GM18519 (cell line): ENCODE measurements around the gene MTFR2.
"Not testable (repeated sequence)": the region's sequence is repeated elsewhere in the genome, so short reads cannot be mapped to it uniquely, and the experiment has no call there.

Experiments
- ATAC-seq: cut with Tn5 transposase; IDR thresholded peaks from one replicate; pipeline ENCODE4 v1.9.1; 2021; ENCODE audit warnings: mild to moderate bottlenecking, moderate library complexity; ENCODE audit not compliant: unreplicated experiment, low FRiP score

Gene MTFR2

DNA sequence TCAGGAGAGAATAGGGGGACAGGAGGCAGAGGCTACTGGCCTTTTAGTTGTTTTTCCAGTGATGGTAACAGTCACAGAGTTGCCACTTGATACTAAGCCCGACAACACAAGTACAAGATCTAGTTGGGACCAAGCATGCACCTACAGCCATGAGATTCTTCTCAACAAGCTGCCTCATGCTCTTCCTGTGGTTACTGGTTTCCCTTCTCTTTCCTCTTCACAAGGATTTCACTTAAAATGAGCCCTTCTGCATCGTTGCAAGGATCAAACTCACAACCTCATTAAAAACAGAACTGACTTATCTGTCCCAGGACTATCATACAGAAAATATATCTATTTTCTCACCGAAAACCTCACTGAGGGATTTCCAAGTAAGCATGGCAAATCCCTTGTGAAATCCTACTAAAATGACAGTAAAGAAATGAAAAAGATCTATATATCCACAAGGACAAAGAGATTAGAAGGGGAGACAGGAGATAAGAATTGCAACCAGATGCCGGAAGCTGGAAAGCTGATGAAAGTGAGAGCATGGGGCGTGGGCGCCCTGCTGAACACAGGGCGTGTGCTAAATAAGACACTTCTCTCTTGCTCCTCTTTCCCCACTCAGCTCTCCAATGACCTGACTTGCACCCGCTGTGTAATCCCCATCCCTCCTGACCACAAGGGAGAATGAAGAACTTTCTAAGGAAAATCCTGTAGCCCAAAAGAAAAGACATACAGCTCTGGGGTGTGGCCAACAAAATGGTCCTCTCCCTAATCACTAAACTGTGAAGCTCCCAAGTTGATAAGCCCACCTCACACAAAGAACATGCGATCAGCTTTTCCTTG lies 13.4 kb downstream of the MTFR2 start:
- ATAC-seq, result no peak

DNA sequence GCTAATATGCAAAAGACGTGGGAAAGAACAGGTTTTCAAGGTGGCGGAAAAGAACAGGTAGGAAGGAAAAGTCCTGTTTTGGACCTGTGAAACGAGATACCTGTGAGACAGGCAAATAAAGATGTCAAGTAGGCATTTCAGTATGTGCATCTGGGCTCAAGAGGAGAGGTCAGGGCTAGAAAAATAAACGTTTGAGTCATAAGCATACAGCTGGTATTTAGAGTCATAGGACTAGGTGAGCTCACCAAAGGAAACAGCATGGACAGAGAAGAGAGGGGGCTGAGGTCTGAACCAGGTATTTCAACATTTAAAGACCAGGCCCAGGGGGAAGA lies 14.9 kb downstream of the MTFR2 start:
- ATAC-seq, result no peak

DNA sequence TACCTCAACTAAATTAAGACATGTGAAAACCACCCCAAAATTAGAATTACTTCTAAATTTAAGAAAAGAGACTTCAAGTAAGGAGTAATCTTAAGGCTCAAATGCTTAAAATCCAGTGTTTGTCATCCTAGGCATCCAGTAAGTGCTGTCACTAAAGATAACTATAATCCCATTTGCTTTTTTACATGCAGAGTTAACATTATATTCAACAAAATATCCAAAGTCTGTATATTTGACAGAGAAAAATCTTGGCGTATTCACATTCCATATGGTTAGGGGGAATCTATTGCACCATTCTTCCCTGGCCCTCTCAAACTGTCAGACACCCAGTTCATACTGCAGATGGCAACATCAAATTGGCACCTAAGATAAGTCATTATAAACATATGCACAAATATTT lies 17.4 kb downstream of the MTFR2 start:
- no peak for ATAC-seq

DNA sequence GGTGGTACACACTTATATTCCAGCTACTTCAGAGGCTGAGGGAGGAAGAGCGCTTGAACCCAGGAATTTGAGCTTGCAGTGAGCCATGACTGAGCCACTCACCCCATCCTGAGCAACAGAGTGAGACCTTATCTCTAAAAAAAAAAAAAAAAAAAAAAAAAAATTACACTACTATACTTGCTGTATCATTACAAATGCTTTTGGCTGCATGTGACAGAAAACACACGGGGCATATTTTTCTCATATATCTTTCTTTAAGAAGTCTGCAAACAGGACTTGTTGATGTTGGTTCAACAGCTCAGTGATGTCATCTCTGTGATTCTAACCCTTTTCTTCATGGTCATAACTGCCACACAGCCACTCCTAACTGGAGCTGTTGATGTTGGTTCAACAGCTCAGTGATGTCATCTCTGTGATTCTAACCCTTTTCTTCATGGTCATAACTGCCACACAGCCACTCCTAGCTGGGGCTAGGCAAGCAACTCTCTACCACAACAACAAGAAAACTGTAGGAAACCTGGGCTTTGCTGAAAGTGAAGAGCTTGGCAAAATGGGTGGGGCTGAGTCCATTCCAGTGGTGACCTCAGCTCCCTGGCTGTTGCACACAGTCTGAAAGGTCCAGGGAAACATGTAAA lies 19.8 kb downstream of the MTFR2 start:
- ATAC-seq, result no peak

DNA sequence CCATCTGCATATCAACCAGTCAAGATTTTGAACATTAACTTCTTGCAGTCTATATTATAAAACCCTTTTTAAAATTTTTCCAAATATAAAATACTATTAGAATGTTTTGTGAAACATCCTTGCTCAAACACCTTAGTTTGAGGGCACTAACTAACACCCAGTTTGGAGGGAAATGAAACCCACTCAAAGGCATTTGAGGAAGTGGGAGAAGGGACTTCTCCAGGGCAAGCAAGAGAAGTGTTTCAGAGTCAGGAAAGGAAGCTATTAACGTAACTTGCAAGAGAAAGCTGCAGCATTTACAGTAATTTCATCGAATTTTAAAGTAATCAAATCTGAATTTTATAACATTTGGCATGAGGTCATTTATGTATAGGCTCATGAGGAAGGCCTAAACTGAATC lies 21.3 kb downstream of the MTFR2 start:
- ATAC-seq, result no peak

DNA sequence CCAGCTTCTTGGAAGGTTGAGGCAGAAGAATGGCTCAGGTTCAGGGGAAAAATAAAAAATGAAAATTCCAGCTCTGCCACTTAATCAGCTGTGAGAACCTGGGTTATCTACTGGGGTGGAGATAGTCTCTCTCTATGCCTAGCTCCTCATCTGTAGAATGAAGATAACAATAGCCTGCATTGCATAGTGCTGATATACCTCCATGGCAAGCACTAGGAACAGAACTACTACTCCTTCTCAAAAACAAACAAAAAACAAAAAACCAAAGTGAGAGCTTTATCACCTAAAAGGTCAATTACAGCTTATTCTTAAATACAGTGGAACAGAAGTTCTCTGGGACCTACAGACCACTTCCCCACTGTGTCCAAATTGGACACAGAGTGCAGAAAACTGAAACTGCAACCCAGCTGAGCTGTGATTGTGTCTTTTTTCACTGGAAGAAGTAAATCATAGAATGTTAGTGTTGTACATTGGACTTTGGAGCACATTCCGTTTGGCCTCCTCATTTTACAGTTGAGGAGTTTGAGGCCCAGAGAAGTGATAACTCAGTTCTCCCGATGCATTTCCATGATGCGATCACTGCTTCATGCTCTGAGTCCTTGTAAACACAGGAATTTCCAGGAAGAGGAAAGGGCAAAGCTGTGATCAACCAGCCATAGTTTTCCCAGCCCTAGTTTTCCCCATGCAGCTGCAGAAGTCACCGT lies 23.3 kb downstream of the MTFR2 start:
- ATAC-seq, result no peak

DNA sequence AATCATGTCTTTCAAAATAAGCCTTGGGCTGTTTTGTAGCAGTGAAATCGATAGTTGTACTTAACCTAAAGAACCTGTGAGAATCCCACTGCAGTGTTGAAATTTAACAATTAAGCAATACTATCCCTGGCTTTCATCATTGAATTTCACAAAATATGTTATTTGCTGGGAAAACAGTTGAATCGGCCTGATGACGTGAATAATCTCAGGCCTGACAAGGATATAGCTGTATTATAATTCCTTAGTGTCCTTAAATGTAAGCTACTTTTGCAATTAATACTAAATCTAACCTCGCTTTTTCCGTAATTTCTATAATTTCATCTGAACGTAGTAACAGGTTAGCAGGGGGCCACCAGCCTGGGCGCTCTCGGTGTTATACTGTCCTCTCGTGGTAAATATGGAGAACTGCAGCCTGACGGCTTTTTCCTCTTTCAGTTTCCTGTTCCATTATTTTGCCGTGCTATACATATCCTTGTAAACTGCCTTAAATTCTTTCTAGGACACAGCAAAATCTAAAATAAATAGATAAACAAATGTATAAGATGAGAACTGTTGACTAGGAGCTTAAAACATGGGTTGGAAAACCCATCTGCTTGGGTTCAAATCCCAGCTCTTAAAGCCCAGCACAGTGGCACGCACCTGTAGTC lies 24.0 kb downstream of the MTFR2 start:
- no peak for ATAC-seq

DNA sequence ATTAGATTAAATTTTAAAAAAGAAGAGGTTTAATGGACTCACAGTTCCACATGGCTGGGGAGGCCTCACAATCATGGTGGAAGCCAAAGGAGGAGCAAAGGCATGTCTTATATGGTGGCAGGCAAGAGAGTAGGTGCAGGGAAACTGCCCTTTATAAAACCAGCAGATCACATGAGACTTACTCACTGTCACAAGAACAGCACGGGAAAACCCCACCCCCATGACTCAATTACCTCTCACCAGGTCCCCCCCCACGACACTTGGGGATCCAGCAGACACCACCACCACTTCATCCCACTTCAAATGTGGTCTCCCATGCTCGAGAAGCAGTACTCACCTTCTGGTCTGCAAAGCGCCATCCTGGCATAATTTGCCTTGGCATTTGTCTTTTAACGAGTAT lies 24.6 kb downstream of the MTFR2 start:
- ATAC-seq, result no peak

DNA sequence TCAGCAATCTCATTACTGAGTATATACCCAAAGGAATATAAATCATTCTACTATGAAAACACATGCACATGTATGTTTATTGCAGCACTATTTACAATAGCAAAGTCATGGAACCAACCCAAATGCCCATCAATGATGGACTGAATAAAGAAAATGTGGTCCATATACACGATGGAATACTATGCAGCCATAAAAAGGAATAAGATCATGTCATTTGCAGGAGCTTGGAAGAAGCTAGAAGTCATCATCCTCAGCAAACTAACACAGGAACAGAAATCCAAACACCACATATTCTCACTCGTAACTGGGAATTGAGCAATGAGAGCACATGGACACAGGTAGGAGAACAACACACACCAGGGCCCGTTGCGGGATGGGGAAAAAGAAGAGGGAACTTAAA lies 25.1 kb downstream of the MTFR2 start:
- ATAC-seq, result not testable (repeated sequence)

DNA sequence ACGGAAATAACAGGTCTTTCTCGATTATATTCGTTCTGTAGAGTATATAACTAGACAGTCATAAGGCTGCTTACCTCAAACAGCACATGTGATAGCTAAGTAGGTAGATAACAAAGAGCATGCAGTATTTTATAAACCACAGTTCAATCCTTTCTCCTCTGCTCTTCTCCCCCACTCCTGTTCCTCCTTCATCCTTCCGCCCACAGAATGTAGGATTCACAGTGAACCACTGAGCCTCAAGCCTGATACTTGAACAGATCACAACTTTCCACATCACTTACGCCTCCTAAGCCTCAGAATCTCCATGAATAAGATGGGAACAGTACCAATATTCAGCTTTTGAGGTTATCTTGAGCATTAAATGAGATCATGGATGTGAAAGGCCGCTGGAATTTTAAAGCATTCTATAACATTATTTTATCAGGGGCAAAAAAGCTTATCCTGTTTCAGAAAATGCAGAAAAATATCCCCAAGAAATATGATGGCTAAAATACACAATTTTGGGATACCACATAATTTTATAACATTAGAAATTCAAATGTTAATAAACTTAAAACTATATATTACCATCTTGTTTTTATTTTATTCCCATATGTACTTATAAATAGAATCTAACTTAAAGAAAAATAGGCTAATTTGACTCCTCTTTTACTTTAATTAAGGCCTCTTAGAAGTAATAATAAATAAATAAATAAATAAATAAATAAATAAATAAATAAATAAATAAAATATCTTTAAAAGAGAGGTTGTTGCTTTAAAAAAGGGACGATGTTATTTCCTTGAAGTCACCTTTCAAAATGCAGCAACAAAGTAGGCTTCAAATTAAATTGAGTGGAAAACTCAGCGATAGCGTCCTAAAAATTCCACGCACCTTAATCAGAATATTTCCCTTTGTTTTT lies 33.4 kb downstream of the MTFR2 start:
- ATAC-seq, result no peak

DNA sequence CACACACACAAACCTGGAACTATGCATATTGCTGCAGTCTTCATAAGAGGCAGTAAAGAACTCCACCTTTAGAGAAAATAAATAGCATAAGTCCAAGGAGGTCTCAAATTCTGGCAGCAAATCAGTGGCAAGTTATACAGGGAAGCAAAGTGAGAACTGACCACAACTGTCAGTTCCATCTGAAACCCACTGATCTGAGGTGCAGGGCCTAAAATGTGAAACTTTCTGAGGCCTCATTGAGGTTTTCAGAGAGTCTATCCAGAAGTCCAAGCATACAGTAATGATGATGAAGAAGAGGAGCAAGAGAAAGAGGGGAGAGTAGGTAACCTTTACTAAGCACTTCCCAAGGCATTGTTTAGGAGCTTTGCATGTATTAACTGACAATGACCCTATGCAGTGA lies 36.3 kb downstream of the MTFR2 start:
- no peak for ATAC-seq

DNA sequence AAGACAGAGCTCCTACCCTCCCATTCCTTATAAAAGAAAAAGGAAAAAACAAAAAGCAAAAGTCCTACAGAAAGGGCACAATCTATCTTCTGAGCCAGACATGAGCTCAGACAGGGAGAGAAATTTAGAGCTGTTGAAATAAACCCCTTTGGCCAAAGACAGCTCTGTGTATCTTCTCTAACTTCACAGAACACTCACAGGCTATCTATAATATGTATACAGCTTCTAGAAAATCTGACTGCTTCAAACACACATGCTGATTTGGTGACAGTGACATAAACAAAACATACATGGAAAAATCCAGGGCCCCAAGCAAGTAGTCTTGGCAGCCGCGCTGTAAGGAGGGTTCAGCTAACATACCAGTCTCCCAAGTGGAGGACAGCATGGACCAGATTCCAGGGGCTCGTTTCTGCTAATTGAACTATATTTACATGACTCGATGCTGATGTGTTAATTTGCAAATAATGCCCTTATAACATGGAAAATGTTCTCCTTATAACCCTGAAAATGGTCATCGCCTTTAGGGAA lies 37.0 kb downstream of the MTFR2 start:
- ATAC-seq, result no peak

DNA sequence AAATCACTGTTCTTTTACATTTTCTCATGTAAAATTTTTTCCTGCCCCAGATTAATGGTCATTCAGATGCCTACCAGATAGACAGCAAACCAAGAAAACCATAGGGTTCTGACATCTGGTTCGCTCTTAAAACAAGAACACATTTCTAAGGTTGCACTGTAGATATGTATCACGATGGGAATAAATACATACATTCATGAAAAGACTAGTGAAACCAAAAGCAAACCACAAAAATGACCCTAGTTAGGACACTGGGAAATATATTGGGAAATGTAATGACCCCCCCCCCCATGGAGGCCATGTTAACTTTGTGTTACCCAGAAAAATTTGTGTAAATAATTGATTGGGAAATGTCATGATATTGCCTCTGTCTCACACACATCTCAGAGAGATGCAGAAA lies 37.5 kb downstream of the MTFR2 start:
- ATAC-seq, result no peak

DNA sequence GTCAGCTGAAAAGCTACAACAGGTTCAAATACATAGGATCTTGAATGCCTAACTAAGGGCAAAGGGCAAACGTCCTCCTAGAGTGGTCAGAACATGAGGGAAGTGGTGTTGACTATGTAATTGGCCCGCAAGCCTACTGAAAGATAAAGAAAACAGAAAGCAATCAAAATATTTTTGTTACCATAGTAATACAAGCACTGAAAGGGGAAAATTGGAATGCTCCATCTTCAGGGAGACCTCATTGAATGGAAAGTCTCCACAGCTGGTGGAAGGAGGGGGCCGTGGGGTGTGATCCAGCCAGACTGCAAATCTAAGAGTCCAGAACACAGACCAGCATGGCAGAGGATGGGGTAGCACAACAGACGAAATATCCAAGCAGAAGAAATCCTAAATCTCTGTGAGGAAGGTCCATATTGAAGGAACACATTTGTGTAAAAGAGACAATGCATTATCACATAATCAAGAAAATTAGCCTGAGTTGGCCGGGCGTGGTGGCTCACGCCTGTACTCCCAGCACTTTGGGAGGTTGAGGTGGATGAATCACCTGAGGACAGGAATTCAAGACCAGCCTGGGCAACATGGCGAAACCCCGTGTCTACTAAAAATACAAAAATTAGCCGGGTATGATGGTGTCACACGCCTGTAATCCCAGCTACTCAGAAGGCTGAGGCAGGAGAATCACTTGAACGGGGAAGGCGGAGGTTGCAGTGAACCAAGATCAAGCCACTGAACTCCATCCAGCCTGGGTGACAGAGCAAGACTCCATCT lies 39.5 kb downstream of the MTFR2 start:
- ATAC-seq, result no peak

DNA sequence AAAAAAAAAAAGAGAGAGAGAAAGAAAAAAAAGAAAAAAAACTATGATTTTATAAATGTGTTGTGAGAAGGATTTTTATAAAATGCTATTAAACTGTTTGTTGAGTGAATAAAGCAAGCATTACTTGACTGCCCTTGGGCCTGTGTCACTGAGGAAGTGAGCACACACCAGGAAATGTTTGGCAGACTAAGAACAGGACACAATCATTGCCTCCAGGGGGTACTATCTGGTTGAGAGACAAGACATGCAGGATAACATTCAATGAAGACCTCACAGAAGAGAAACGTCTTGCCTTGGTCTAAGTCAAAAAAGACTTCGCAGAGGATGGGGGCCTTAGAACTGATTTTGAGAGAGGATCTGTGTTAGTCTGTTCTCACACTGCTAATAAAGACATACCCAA lies 40.6 kb downstream of the MTFR2 start:
- no peak for ATAC-seq

DNA sequence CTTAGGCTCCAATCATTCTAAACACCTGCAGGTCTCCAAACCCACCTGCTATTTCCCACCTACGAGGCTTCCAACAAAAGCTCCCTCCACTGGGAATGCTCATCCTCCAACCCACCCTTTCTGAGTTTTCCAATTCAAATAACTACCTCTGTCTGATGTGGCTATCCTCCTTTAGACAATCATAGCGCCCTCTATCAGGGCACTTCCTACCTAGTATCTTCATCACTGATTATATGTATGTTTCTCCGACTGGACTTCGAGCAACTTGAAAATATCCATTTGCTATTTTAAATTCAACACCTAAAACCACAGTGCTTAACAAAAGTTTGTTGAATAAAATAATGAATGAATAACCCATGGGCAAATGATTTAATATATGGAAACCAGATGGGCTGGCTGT lies 41.3 kb downstream of the MTFR2 start:
- no peak for ATAC-seq

DNA sequence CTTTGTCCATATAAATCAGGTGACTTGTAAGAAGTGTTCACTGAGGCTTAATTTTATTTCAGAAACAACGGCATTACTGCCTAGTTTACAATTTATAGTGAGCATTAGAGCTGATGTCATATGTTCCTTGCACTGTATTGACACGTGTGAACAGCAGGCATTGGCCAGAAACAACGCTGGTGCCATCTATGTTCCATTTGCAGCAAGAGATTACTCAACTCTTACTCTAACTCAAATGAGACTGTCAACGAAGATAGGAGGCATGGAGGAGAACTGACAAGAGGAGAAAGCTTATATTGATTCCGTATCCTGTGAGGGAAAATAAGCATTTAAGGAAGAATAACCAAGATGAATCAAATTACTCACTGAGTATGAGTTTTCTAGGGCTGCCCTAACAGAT lies 48.4 kb downstream of the MTFR2 start:
- ATAC-seq, result no peak

DNA sequence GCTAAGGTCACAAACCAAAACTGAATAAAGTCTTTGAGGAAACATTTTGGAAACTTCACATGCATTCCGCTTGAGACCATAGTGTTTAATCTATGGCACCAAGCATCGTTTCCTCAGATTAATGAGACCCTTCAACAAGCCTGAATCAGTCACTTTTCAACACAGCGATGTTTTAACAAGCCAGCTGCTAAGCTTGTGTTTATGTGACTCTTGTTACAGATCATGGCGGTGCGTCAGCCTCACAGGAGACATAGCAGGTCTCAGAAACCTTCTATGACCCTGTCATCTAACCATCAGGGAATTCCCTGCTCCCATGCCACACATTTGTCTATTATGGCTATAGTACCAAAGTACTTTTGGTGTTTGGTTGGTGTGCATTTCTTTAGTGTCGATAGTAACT lies 57.2 kb downstream of the MTFR2 start:
- no peak for ATAC-seq

DNA sequence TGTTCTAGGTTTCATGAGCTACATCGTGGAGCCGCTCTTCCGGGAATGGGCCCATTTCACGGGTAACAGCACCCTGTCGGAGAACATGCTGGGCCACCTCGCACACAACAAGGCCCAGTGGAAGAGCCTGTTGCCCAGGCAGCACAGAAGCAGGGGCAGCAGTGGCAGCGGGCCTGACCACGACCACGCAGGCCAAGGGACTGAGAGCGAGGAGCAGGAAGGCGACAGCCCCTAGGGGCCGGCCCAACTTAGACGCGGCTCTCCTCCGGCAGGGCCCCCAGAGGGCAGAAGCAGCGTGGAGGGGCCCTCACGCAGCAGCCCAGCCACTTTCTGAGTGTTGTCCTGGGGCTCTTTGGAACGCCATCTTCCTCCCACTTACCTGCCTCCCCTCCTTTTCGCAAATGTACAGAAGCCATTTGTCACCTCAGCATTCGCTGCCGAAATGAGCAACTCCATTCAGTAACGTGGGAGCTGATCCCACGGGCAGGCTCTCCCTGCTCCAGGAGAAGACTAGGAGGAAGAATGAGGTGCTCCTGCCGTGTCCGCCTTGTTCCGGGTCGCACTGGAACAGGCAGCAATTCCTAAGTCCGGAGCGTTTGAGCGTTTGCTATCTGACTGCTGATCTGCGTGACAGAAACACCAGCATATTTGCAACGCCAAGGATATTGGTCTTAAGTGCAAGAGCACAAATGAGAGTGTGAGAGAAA lies 58.4 kb downstream of the MTFR2 start:
- ATAC-seq, result no peak
